Hematopoietic multipotent progenitor cell treated with erythropoietin and hydrocortisone succinate and interleukin-3 and kit ligand, for 4 days (in vitro differentiated cells): ENCODE measurements around the gene TNFRSF25.

Source experiments
- DNase-seq: peaks from one replicate; pipeline ENCODE4 v3.0.0-alpha.2; 2015

Gene TNFRSF25

DNA sequence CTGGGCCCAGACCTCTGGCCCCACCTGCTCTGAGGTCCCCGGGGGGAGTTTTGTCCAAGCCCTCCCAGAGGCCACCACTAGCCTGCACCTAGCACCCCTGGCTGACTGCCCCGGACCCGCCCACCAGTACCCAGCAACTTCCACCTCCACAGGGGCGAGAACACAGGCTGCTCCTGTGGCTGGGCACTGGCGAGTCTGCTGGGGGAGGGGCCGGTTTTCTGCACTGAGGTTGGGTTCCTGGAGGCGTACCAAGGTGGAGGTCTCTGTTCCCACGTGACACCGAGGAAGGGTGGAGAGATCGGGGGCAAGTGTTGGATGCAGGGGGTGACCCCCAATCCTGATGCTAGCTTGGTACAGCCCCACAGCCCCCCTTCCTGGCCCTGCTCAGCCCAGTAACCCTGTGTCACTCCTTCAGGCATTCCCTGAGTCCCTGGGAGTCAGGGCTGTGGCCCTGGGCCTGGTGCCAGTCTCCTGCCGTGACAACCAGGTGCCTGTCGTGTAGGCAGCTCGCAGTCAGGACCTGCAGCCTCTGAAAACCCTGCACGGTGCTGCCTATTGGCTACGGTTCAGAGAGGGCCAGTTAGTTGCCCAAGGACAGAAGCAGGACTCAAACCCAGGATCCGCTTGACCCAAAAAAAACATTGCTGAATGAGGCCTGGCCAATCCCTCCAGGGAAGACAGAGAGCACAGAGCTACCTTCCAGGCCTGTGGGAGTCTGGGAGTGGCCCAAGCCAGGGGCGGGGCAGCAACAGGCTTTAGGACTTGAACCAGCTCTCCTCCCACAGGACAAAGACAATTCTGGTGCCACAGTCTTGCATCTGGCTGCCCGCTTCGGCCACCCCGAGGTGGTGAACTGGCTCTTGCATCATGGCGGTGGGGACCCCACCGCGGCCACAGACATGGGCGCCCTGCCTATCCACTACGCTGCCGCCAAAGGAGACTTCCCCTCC is 38.3 kb downstream of the TNFRSF25 start:
- no peak for DNase-seq

DNA sequence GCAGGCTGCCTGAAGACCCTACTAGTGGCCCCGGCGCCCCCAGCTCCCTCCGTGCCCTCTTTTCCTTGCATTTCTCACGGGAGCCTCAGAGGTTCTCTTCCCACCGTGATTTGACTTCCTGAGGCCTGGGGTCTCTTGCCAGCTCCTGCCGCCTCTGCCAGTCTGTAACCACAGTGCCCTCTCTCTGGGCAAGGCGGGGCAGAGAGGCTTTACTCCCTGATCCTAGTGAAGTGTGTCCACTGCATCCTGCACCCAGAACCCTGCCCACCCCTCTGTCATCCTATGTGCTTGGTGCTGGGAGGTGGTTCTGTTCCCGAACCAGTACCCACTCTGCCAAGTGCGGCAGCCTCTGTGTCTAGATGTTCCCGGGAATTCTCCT is 39.0 kb downstream of the TNFRSF25 start:
- DNase-seq, result no peak

- no peak for DNase-seq
Observed at GRCh38 chr1:6426277-6426971, 39.5 kb downstream of the TNFRSF25 start.

GRCh38 chr1:6425658-6426057 is 40.3 kb downstream of the TNFRSF25 start:
- no peak for DNase-seq

GRCh38 chr1:6424619-6425593 is 41.1 kb downstream of the TNFRSF25 start, which contains the start of gene ESPN:
Gene ESPN, plus strand, starts transcription at chr1:6424776. Its CDS starts 180 bp downstream, at chr1:6424956.
- DNase-seq, result peak; percentile 48

GRCh38 chr1:6424000-6424565 is 41.9 kb downstream of the TNFRSF25 start:
- DNase-seq, result no peak

- DNase-seq, result peak; percentile 69
Observed at GRCh38 chr1:6423321-6423999, 42.5 kb downstream of the TNFRSF25 start.

DNA sequence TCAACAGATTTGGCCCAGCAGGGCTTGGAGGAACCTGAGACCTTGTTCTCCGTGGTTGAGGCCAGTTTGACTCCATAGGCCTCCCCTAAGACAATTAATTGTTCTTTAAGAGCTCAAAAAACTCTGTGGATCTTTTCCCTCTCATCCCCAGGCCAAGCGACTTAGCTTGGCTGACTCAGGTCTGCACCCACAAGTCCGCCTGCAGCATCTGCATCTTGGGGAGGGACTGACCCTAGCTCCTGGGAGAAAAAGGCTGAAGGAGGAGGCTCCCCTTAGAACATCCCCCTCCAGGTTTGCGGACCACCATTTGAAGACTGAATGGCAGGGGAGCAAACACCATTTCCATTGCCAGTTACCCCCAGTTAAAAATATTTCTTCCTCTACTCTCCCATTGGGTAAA is 44.7 kb downstream of the TNFRSF25 start:
- DNase-seq, result no peak

DNA sequence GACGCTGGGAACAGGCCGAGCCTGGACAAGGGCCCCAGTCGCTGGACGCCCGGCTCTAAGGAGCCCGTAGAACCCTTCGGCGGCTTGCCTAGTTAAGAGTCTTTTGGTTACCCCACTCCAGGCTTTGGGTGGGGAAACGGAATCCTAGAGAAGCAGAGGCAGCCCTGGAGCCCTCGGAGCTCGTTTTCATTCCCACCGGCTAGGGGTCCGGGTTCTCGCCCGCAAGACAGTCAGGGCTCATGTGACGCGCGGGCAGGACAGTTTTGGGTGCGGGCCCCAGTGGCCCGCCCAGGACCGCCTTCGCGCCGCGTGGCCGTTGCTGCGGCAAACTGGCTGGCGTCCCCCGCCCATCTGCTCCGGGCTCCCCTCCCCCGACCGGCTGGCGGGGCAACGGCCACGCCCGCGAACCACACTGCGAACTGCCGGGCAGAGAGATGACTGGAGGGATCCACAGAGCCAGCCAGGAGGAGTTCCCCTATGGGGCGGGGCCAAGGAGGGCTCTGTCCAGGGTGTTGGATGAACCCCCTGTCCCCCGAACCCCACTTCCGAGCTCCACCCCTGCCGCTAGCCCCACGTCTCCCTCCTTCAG is 45.4 kb downstream of the TNFRSF25 start:
- DNase-seq, result peak; percentile 81

- peak; percentile 55 for DNase-seq
Observed at GRCh38 chr1:6419804-6420453, 46.0 kb downstream of the TNFRSF25 start, which contains the start of gene HES2. Gene HES2, minus strand, starts transcription at chr1:6419919. Its CDS starts 99 bp downstream, at chr1:6419820.

GRCh38 chr1:6419397-6419803 is 46.6 kb downstream of the TNFRSF25 start:
- DNase-seq, result no peak

DNA sequence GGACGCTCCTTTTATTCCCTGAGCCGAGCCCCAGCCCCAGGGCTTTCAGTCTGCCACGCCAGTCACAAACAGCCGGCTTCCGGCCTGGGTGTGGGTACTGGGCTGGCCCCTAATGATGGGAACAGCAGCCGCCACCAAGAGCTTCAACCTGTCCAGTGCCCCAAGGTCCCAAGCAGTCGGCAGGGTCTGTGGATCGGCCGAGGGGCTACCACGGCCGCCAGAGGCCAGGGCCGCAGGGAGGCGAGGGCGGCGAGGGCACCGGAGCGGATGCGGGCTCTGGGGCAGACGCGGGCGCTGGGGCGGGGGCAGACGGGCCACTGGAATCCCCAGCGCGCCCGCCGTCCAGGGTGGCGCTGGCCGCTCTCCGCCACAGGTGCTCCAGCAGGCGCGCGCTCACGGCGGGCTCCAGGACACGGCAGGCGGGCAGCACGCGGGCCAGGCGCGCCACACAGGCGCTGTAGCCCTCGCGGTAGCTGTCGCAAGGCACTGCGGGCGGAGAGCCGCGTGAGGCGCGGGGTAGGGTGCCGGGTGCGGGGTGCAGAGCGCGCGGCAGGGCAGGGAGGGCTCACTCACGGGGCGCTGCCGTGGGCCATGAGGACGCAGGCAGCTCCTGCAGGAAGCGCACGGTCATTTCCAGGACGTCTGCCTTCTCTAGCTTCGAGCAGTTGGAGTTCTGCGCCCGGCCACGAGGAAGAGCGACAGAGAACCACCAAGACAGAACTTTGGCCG is 47.1 kb downstream of the TNFRSF25 start:
- DNase-seq, result no peak

DNA sequence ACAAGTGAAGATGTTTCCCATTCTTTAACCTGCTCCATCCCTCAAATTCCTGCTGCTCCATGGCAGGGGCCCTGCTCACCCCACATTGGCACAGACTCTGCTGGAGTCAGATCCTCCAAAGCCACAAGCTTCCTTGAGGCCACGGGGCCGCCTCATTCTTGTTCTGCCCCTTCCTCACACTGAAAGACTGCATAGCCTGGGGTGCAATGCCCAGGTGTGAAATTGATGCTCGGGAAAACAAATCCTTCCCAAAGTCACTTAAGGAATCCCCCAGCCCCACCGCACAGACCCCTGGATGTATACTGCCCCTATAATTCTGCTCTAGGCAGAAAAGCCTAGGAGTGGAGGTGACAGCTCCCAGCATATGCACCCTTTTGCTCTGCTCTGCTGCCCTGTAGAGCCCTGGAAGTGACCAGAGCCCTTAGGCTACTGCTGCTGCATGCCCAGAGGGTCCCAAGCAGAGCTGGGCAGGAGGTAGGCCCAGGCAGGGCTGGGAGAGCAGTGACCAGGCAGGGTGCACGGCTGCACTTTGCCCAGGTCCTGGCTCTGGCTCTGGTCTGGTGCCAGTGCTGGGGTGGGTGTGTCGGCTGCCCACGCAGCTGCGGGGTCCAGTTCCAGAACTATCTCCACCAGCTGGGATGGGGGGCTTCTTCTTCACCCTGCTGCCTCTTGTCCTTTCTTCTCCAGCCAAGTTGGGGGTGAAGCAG is 47.9 kb downstream of the TNFRSF25 start:
- DNase-seq, result no peak

DNA sequence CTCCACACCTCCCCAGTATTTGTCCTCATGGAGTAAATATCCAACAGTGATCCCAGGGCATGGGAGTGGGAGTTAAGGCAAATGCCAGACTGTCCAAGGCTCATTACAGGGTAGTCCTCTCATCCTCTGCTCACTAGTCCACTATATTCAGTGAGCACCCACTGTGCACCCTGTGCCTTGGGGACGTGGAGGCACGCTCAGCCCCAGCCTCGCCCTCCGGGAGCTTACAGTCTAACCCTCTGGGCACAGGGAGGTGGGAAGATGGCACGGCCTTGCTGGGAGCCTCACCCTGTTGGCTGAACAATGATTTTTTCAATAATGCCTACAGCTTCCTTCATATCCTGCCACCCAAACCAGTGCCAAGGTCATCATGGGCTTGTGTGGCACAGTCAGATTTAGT is 49.1 kb downstream of the TNFRSF25 start:
- DNase-seq, result no peak

DNA sequence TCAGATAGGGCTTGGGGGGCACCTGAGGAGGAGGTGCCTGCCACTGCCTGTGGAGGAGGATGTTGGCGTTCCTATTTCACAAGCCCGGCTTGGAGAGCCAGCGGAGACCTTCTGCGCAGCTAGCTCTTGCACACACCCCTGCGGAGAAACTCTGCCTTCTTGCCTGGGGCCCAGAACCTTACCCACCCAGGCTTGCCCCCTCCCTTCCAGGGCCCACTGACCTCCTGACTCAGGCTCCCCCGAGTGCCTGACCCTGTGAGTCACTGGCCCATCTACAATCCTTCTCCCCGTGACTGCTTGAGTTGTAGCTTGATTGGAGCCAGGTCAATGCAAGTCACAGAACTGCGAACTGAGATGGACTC is 49.7 kb downstream of the TNFRSF25 start:
- DNase-seq, result no peak

GRCh38 chr1:6414881-6415626 is 50.9 kb downstream of the TNFRSF25 start:
- DNase-seq, result no peak

GRCh38 chr1:6414443-6414844 is 51.5 kb downstream of the TNFRSF25 start:
- DNase-seq, result peak; percentile 77

GRCh38 chr1:6412896-6413295 is 53.1 kb downstream of the TNFRSF25 start:
- DNase-seq, result no peak
